GM23338 (cell line): Measurements from ENCODE around the gene FARP1.

Experiments
- NANOG ChIP-seq: IDR thresholded peaks from 2 replicates; pipeline ENCODE4 v1.6.1; 2016; ENCODE audit warnings: antibody characterized with exemption, borderline replicate concordance
- TF ChIP-seq, protein P1 (sequence below), 2 experiments: fragments of 200-600 bp in 1 of 2; sonication (generic) in 1 of 2; conservative IDR thresholded peaks; 2 replicates each; pipeline versions ENCODE4 v1.5.1 to v1.6.1; 2016 to 2017; ENCODE audit warnings: antibody characterized with exemption in 2 of 2, low read depth in 2 of 2, mild to moderate bottlenecking in 2 of 2, moderate library complexity in 1 of 2

DNA sequence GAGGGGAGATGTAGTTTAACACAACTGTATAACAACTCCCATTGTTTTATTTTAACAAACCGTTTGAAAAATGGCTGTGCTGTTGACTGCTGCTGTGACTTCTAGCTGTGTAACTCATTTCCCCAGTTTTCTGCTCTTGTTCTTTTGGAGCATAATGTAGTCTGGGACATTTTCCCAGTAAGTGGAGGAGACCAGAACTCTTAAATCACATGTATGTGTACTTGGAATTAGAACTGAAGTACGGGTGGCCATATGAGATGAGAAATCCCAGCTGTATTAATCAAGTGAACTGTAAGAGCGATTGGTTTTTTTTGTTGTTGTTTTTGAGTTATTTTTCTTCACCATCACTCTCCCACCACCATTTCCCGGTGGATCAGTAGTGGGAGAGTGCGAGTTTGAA is 83.6 kb downstream of the FARP1 start:
- TF ChIP-seq, protein P1, sequence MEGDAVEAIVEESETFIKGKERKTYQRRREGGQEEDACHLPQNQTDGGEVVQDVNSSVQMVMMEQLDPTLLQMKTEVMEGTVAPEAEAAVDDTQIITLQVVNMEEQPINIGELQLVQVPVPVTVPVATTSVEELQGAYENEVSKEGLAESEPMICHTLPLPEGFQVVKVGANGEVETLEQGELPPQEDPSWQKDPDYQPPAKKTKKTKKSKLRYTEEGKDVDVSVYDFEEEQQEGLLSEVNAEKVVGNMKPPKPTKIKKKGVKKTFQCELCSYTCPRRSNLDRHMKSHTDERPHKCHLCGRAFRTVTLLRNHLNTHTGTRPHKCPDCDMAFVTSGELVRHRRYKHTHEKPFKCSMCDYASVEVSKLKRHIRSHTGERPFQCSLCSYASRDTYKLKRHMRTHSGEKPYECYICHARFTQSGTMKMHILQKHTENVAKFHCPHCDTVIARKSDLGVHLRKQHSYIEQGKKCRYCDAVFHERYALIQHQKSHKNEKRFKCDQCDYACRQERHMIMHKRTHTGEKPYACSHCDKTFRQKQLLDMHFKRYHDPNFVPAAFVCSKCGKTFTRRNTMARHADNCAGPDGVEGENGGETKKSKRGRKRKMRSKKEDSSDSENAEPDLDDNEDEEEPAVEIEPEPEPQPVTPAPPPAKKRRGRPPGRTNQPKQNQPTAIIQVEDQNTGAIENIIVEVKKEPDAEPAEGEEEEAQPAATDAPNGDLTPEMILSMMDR (conservative IDR thresholded peaks at IDR 0.05; ENCODE audit: low read depth in 2 of 2) = no peak
- TF ChIP-seq NANOG = no peak
